Skeletal muscle cell (primary cell): ENCODE results near the gene ITGA1.

Experiments
- DNase-seq: peaks from one replicate; pipeline ENCODE4 v3.0.0-alpha.2; 2010; ENCODE audit warnings: low read depth
- H3K4me3 ChIP-seq: 2 replicates; pipeline ENCODE4 v1.5.1; 2011; ENCODE audit warnings: low read depth, mild to moderate bottlenecking, control low read depth, low read length, moderate library complexity

Gene ITGA1

DNA sequence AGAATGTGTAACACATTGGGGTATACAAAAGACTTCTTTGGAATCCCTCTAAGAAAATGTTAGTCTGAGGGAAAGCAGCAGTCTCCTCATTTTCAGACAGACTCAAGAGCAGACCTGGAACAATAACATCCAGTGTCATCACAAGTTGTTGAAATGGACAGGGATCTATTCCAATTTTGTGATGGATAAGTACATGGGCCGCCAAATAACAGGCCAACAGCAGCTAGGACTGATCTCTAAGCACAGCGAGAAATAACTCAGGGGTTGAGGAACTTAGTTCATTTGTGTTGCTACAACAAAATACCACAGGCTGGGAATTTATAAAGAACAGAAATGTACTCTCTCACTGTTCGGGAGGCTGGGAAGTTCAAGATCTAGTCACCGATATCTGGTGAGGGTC lies 193.8 kb downstream of the ITGA1 start:
- no peak for DNase-seq

GRCh38 chr5:52983731-52984636 lies 196.3 kb downstream of the ITGA1 start:
- no peak for DNase-seq
- no peak overlapping the region for H3K4me3 ChIP-seq

More for the DNA sequence above, 193.8 kb downstream of the ITGA1 start:
- H3K4me3 ChIP-seq, result no peak overlapping the region

GRCh38 chr5:52985306-52985705 lies 197.6 kb downstream of the ITGA1 start:
- no peak for DNase-seq
- H3K4me3 ChIP-seq, result no peak overlapping the region

DNA sequence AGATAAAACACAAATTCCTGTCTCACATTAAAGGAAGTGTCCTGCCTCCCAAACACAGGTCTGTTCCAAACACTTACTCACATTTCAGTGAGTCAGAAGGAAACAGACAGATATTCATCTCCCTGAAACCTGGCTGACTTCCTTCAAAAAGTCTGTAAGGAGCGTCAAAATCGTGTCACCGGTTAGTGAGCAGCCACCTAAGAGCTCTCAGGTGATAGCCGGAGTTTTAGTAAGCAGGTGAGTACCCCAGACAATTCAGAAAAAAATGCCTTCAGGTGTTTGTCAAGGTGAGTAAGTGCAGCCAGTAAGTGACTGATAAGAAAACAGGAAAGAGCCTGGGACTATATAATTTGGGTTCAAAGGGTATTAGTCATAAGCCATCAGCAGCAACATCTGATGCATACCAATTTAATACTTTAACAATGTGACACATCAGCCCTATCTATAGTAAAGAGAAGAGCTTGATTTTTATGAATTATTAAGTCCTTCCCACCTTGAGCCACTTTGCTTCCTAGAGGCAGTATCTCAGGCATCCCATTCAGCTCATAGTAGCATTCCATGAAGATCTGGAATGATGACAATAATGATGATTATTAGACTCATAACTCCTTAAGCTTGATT lies 200.1 kb downstream of the ITGA1 start:
- DNase-seq, result no peak
- no peak overlapping the region for H3K4me3 ChIP-seq

GRCh38 chr5:52988335-52989024 lies 200.8 kb downstream of the ITGA1 start:
- peak overlapping the region; percentile 74 for H3K4me3 ChIP-seq
- no peak for DNase-seq

DNA sequence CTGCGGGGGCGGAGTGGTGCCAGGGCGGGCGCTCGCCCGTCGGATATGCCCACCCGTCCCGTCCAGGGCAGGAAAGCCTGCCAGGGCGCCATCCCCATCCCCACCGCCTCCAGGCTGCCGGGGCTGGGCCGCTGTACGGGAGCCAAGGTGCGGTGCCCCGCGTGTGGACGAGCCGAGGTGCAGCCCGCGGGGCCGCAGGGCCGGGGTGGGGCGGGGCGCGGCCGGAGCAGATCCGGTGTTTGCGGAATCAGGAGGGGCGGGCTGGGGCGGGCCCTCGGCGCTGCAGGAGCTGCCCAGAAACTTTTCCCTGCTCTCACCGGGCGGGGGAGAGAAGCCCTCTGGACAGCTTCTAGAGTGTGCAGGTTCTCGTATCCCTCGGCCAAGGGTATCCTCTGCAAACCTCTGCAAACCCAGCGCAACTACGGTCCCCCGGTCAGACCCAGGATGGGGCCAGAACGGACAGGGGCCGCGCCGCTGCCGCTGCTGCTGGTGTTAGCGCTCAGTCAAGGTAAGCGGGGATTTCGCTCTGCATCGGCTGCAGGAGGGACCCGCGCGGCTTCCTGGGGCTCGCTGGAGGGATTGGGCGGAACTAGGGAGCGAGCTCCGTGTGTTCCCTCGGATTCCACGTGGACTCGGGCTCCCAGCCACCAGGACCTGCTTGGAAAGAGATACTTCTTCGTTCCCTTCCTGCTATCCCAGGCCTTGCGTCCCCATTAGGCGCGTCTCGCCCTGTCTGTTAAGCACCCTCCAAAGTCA lies 201.5 kb downstream of the ITGA1 start, which contains the start of gene ITGA2:
Gene ITGA2 (plus strand): TSS at position 328 of the 756 bp plus-strand sequence. CDS start 117 bp downstream, at position 445.
- H3K4me3 ChIP-seq, result peak within 1 kb of the TSS; percentile 74
- DNase-seq, result no peak

- peak overlapping the region; percentile 74 for H3K4me3 ChIP-seq
- no peak for DNase-seq
Observed at GRCh38 chr5:52989781-52990527, 202.2 kb downstream of the ITGA1 start.

DNA sequence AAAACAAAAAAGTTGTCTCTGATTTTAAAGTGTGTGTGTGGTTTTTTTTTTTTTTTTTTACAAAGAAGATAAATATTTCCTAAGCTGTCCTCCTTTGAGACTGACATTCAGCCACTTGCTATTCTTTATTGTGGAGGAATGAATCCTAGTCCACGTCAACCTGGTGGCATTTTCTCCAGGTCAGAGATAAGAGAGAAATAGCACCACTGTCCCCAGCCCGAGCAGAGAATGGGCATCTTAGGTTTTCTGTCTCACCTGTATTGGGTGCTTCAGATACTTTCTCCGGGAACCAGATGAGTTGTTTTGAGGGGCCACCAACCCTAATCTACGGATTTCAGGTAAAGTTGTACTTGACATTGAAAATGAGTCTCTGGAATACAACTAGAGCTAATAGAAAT lies 202.8 kb downstream of the ITGA1 start:
- peak overlapping the region; percentile 74 for H3K4me3 ChIP-seq
- DNase-seq, result no peak

DNA sequence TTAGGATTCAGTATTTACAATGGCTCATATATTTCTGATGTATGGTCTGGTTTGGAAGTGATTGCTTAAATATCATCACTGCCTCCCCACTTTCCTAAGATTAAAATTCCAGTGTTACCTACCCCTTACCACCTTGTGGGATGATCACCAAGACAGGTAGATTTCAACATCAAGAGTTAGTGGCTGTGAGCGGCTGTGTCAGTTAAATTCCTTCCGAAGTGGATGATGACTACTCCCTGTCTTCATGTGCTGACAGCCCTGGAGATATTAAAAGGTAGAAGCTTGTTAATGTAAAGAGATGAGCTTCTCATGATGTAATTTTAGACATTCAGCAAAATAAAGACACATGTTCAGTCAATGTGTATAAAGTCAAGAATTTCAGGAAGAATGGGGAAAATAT lies 205.7 kb downstream of the ITGA1 start:
- H3K4me3 ChIP-seq, result no peak overlapping the region
- DNase-seq, result no peak

GRCh38 chr5:52994266-52994665 lies 206.6 kb downstream of the ITGA1 start:
- H3K4me3 ChIP-seq, result no peak overlapping the region
- no peak for DNase-seq

- H3K4me3 ChIP-seq, result no peak overlapping the region
- DNase-seq, result no peak
Observed at GRCh38 chr5:52995095-52995494, 207.4 kb downstream of the ITGA1 start.

- H3K4me3 ChIP-seq, result no peak overlapping the region
- no peak for DNase-seq
Observed at GRCh38 chr5:52995914-52996313, 208.2 kb downstream of the ITGA1 start.

DNA sequence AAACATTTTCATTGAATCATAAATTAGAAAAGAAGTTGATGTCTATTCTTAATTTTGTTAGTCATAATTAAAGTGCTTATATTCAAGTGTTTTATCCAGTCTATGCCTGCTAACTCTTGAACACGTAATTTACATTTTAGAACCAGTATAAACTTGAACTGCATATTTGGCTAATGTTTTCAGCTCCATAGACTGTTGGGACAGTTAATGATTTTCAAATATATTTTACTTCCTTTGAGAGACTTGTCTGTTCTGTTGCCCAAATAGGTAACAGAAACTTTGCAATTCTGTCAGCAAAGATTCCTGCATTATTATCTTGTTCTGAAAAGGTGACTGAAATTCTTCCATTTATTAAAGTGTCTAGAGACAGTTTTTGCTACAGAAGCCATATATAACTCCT lies 209.3 kb downstream of the ITGA1 start:
- no peak for DNase-seq
- H3K4me3 ChIP-seq, result no peak overlapping the region

DNA sequence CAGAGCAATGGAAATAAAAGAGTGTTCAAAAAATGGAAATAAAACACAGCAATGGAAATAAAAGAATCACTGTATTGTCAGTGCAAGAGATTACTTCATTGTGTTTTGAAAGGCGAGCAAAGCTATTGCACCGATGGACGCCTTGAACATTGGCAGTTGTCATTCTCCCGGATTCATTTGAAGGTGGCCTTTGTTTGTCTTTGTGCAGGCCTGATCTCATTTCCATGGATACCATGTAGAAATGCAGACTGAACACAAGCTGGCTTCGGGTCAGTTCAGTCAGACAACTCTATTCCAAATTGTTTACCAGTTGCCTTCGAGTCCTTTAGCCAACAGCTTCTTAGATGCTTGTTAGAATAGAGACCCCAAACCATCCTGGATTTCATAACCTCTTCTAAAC lies 209.7 kb downstream of the ITGA1 start:
- H3K4me3 ChIP-seq, result no peak overlapping the region
- no peak for DNase-seq

- DNase-seq, result no peak
- no peak overlapping the region for H3K4me3 ChIP-seq
Observed at GRCh38 chr5:52998552-52999313, 211.0 kb downstream of the ITGA1 start.

DNA sequence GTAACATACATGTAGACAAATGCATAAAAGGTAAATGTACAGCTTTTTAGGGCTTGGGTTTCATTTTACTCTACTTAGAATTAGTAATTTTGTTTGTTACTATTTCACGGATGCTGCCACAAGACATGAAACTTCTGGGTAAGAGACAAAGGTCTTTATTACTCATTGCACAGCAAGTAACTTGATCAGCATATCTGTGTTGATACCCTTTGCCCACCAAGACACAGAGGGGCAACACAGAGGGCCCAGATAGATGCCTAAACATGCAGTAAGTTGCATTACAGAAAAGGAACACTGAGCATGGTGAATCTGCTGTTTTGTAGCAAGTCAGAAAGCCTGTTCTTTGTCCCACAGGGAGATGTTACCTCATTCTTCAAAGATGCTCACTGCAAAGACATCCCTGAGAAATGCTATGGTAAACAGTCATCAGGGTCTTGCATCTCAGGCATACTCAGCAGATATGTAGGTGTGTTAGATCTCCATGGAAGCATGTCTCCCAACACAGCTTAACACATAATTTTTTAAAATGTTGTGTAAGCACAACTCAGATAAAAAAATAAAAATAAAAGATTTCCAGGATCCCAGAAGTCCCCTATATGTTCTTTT lies 211.7 kb downstream of the ITGA1 start:
- peak; percentile 79 for DNase-seq

DNA sequence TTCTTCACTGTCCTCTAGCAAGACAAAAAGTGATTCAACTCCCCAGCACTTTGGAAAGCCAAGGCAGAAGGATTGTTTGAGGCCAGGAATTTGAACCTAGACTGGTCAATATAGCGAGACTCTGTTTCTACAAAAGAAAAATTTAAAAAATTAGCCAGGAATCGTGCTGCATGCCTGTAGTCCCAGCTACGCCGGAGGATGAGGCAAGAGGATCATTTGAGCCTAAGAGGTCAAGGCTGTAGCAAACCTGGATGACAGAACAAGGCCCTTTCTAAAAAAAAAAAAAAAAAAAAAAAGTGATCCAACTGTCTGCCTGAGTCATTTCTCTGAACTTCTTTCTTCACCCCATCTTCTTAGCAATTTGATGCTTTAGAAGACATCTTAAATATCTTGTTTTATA lies 213.8 kb downstream of the ITGA1 start:
- no peak for DNase-seq
- no peak overlapping the region for H3K4me3 ChIP-seq

More for the DNA sequence above, 211.7 kb downstream of the ITGA1 start:
- no peak overlapping the region for H3K4me3 ChIP-seq

DNA sequence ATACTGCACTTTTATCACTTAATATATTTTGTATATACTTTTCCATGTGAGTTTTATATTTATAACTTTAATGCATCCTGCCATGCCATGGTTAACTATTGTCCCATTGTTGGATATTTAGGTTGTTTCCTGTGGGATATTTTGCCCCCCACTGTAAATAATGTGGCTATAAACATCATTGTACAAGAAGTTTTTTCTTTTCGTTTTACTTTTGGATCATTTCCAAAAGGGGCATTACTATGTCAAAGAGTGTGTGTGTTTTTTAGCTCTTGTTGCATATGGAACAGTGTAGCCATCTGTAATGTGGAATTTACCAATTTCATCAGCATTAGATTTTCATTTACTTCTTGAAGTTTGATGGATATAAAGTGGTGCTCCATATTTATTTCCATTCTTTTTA lies 214.8 kb downstream of the ITGA1 start:
- no peak overlapping the region for H3K4me3 ChIP-seq
- no peak for DNase-seq
